ENCODE measurements around the gene PDE7B.

DNA sequence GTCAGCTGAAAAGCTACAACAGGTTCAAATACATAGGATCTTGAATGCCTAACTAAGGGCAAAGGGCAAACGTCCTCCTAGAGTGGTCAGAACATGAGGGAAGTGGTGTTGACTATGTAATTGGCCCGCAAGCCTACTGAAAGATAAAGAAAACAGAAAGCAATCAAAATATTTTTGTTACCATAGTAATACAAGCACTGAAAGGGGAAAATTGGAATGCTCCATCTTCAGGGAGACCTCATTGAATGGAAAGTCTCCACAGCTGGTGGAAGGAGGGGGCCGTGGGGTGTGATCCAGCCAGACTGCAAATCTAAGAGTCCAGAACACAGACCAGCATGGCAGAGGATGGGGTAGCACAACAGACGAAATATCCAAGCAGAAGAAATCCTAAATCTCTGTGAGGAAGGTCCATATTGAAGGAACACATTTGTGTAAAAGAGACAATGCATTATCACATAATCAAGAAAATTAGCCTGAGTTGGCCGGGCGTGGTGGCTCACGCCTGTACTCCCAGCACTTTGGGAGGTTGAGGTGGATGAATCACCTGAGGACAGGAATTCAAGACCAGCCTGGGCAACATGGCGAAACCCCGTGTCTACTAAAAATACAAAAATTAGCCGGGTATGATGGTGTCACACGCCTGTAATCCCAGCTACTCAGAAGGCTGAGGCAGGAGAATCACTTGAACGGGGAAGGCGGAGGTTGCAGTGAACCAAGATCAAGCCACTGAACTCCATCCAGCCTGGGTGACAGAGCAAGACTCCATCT, 359.1 kb downstream of the PDE7B start:
- TF ChIP-seq, protein P1, sequence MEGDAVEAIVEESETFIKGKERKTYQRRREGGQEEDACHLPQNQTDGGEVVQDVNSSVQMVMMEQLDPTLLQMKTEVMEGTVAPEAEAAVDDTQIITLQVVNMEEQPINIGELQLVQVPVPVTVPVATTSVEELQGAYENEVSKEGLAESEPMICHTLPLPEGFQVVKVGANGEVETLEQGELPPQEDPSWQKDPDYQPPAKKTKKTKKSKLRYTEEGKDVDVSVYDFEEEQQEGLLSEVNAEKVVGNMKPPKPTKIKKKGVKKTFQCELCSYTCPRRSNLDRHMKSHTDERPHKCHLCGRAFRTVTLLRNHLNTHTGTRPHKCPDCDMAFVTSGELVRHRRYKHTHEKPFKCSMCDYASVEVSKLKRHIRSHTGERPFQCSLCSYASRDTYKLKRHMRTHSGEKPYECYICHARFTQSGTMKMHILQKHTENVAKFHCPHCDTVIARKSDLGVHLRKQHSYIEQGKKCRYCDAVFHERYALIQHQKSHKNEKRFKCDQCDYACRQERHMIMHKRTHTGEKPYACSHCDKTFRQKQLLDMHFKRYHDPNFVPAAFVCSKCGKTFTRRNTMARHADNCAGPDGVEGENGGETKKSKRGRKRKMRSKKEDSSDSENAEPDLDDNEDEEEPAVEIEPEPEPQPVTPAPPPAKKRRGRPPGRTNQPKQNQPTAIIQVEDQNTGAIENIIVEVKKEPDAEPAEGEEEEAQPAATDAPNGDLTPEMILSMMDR (conservative IDR thresholded peaks at IDR 0.05 in 1 of 2, IDR thresholded peaks at IDR 0.05 in 1 of 2; ENCODE audit: low read depth in 1 of 2, low read length in 2 of 2), result no peak
- TF ChIP-seq EZH2 (IDR thresholded peaks at IDR 0.05; ENCODE audit: low read length, missing control alignments), result no peak

All from fibroblast of lung (primary cell).